GM12872 (cell line): Measurements from ENCODE around the gene PRDM16.

ENCODE experiments used
- TF ChIP-seq, protein P1 (sequence below): IDR thresholded peaks from 3 replicates; pipeline ENCODE4 v1.5.1; 2011; ENCODE audit warnings: low read depth, mild to moderate bottlenecking, low read length, moderate library complexity; ENCODE audit not compliant: insufficient read depth

The PRDM16 gene

DNA sequence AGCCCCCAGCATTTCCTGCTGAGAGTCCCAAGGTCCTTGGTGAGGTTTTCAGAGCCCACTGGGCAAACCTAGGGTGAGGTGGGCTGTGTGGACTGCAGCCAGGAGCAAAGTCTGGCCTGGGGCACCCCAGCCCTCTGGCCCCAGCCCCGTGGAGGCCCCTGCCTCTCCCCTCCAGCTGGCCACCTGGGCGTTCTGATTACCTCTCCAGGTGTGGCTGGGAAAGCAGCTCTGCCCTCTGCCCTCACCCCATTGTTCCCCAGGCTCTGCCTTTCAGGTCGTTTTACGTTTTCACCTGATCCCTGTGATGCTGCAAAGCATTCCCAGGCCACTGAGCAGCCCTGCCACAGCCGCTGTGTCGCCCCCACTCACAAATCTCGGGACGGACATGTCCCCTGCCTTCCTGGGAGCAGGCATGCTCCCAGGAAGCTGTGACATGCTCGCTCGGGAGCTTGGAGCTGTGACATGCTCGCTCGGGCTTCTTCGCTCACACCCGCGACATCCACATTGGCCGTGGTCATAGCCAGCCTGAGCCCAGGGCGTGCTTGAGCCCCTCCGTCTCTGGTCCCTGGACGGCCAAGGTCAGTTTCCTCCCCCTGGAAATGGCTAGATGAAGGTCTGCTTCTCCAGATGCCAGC lies 216.2 kb downstream of the PRDM16 start:
- TF ChIP-seq, protein P1, sequence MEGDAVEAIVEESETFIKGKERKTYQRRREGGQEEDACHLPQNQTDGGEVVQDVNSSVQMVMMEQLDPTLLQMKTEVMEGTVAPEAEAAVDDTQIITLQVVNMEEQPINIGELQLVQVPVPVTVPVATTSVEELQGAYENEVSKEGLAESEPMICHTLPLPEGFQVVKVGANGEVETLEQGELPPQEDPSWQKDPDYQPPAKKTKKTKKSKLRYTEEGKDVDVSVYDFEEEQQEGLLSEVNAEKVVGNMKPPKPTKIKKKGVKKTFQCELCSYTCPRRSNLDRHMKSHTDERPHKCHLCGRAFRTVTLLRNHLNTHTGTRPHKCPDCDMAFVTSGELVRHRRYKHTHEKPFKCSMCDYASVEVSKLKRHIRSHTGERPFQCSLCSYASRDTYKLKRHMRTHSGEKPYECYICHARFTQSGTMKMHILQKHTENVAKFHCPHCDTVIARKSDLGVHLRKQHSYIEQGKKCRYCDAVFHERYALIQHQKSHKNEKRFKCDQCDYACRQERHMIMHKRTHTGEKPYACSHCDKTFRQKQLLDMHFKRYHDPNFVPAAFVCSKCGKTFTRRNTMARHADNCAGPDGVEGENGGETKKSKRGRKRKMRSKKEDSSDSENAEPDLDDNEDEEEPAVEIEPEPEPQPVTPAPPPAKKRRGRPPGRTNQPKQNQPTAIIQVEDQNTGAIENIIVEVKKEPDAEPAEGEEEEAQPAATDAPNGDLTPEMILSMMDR: no peak

DNA sequence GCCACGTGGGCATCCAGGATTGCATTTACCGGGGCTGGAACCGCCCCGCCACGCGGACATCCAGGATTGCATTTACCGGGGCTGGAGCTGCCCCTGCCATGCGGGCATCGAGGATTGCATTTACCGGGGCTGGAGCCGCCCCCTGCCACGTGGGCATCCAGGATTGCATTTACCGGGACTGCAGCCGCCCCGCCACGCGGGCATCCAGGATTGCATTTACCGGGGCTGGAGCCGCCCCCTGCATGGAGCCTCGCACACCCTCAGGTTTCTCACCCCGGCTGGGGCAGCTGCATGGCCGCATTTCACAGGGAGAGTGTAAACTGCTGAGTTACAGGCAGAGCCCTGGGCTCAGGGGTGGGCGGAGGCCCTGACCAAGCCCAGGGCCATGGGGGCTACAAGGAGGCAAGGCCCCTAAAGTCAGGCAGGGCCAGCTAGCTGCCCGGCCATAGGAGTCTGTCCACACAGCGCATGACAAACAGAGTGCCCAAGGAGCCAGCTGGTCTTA lies 218.7 kb downstream of the PRDM16 start:
- TF ChIP-seq, protein P1: no peak

DNA sequence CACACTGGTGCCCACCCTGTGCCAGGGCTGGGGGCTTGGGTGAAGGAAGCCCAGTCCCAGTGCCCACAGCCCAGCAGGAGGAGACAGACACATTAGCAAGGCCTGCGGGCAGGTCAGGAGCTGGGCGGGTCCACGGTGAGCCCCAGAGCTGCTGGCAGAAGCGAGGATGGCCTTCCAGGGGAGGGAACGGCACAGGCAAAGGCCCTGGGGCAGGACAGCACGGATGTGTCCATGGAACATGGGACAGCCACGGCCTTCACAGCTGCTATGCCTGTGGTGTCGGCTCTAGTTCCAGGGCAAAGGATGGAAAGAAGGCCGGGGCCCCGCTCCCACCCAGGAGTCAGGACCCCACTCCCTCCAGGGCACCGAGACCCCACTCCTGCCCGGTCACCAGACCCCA lies 220.5 kb downstream of the PRDM16 start:
- TF ChIP-seq, protein P1: no peak

DNA sequence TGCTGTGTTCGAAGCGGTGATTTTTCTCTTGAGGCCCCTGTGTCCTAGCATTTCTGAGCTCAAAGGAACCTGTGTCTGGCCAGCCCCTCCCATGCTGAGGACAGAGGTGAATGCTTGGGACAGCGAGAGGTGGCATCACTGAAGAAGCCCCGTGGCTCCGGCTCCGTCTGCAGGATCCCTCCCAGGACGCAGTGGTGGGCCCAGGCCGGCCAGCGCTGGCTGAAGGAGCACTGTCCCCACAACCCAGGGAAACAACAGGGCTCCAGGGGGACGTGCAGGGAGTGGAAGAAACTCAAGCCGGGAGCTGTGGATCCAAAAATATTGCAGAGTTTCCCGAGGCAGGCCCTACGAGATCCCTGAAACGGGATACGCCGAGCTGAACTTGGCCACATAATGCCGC lies 221.4 kb downstream of the PRDM16 start:
- TF ChIP-seq, protein P1: no peak

DNA sequence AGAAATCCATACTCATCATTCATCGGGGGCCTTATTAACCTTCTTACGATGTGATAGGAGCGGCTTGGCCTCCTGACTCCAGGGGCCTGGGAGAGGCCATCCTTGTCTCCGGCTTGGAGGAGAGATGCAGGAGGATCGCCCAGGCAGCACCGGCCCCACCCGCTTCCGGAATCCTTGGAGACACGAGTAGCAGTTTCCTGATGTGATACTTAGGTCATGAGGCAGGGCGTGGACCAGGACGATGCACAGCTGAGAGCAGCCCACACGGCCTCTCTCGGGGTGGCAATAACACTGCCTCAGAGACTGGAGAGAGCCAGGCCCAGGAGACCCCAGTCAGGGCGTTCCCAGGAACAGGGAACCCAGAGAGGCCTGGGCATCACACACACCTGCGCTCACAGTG lies 221.9 kb downstream of the PRDM16 start:
- TF ChIP-seq, protein P1: no peak

DNA sequence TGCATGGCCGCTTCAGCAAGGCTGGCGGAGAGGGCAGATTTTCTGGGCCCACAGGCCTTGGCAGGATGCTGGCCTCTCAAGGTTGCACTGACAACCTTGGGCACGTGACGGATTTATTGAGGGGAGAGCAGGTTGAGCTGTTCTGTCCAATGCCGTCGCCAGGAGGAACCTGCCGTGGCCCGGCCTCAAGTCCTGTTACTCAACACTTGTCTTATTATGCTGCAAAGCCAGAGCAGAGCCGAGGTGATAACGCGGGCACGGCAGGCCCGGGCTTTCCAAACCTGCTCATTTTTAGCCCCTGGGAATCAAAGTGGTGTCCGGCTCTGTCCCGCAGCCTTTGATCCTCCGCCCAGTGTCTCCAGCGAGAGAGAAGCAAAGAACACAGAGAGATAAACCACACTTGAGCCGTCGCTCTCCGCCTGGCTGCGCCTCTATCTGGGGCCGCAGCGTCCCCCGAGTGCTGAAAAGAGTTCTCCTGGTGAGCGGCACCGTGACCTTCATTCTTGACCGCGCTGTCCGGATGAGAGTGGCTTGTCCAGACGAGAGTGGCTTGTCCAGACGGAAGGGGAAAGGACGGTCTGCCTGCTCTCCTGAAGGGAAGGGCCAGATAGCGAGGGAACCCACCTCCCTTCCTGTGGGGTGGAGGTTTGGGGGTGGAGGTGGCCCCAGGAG lies 223.2 kb downstream of the PRDM16 start:
- TF ChIP-seq, protein P1: no peak

DNA sequence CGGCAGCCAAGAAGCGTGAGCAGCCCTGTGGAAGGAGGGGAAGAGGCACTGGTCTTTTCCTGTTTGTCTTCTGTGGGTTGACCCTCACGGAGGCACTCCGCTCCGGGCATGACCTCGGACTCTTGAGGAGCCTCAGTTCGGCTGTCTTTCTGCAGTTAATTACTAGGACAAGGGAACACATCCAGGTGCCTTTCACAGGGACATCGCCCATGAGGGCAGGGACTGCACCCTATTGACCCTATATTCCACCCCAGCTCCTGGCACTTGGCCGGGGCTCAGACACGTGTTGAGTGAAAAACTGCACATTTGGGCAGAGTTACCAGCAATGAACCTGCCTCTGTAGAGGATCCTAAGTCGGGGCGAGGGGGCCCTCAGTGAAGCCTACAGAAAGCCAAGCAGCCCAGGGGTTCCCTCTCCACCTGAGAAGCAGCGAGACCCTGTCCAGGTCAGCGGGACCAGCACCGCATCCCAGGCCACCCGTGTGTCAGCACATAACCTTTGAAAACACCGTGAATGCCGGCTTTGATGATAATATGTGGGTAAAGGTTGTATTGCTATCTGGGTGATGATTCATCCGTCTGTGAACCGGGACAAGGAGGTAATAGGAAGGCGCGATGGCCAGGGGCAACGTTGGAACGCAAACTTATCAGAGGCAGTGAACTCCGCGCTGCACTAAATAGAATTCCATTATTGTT lies 224.0 kb downstream of the PRDM16 start:
- TF ChIP-seq, protein P1: no peak
